ENCODE results near the gene COL6A2.
"Not testable (repeated sequence)": the region's sequence is repeated elsewhere in the genome, so short reads cannot be mapped to it uniquely, and the experiment has no call there.

The COL6A2 gene

GRCh38 chr21:46057111-46057709, 40.7 kb upstream of the COL6A2 start:
- peaks cover 8% of the 10 kb centered on the region for H3K9me3 Mint-ChIP-seq
- no peaks in the 10 kb centered on the region for H3K36me3 Mint-ChIP-seq (ENCODE audit: low read depth)
- peak; percentile 63 for DNase-seq
- H3K4me3 Mint-ChIP-seq = peak overlapping the region; percentile 58
- peak overlapping the region; percentile 77 for H3K27ac Mint-ChIP-seq
- peaks cover 64% of the 10 kb centered on the region for H3K4me1 Mint-ChIP-seq (ENCODE audit: low read depth)
- peaks cover 46% of the 10 kb centered on the region for H3K27me3 Mint-ChIP-seq

- Mint-ChIP-seq H3K27me3 (peaks cover 52% of the 10 kb centered on the region), H3K27ac (peak overlapping the region; percentile 77), H3K9me3 (peaks cover 8% of the 10 kb centered on the region), H3K36me3 (ENCODE audit: low read depth) (no peaks in the 10 kb centered on the region), H3K4me1 (ENCODE audit: low read depth) (peaks cover 59% of the 10 kb centered on the region), H3K4me3 (peak overlapping the region; percentile 58)
- no peak for DNase-seq
These were observed 40.1 kb upstream of the COL6A2 start for GRCh38 chr21:46057710-46058241.

- H3K27ac Mint-ChIP-seq = peak overlapping the region; percentile 39
- no peaks in the 10 kb centered on the region for H3K36me3 Mint-ChIP-seq (ENCODE audit: low read depth)
- peak; percentile 29 for DNase-seq
- H3K4me1 Mint-ChIP-seq (ENCODE audit: low read depth) = peaks cover 52% of the 10 kb centered on the region
- H3K27me3 Mint-ChIP-seq = peaks cover 60% of the 10 kb centered on the region
- no peak overlapping the region for H3K4me3 Mint-ChIP-seq
- H3K9me3 Mint-ChIP-seq = peaks cover 8% of the 10 kb centered on the region
These were observed 39.3 kb upstream of the COL6A2 start for GRCh38 chr21:46058431-46059145.

- peaks cover 8% of the 10 kb centered on the region for H3K9me3 Mint-ChIP-seq
- no peak overlapping the region for H3K4me3 Mint-ChIP-seq
- no peak overlapping the region for H3K27ac Mint-ChIP-seq
- H3K36me3 Mint-ChIP-seq (ENCODE audit: low read depth) = no peaks in the 10 kb centered on the region
- peaks cover 48% of the 10 kb centered on the region for H3K4me1 Mint-ChIP-seq (ENCODE audit: low read depth)
- H3K27me3 Mint-ChIP-seq = peaks cover 64% of the 10 kb centered on the region
- peak; percentile 12 for DNase-seq
These were observed 38.7 kb upstream of the COL6A2 start for GRCh38 chr21:46059195-46059594.

- H3K9me3 Mint-ChIP-seq; H3K27ac Mint-ChIP-seq; H3K36me3 Mint-ChIP-seq (ENCODE audit: low read depth); H3K4me3 Mint-ChIP-seq: not testable (repeated sequence)
- Mint-ChIP-seq H3K27me3 (peaks cover 68% of the 10 kb centered on the region), H3K4me1 (ENCODE audit: low read depth) (peaks cover 45% of the 10 kb centered on the region)
- peak; percentile 18 for DNase-seq
These were observed 38.0 kb upstream of the COL6A2 start for GRCh38 chr21:46059711-46060455.

- H3K27me3 Mint-ChIP-seq = peaks cover 76% of the 10 kb centered on the region
These were observed 37.3 kb upstream of the COL6A2 start for GRCh38 chr21:46060596-46061061.

GRCh38 chr21:46061063-46061462, 36.8 kb upstream of the COL6A2 start:
- Mint-ChIP-seq H3K4me1 (ENCODE audit: low read depth) (peaks cover 52% of the 10 kb centered on the region), H3K9me3 (peaks cover 8% of the 10 kb centered on the region), H3K36me3 (ENCODE audit: low read depth) (no peaks in the 10 kb centered on the region), H3K4me3 (no peak overlapping the region), H3K27ac (no peak overlapping the region), H3K27me3 (peaks cover 78% of the 10 kb centered on the region)
- DNase-seq = peak; percentile 21

More at GRCh38 chr21:46060596-46061061, 37.3 kb upstream of the COL6A2 start:
- Mint-ChIP-seq H3K4me1 (ENCODE audit: low read depth) (peaks cover 51% of the 10 kb centered on the region), H3K27ac (no peak overlapping the region), H3K9me3 (peaks cover 8% of the 10 kb centered on the region), H3K4me3 (no peak overlapping the region), H3K36me3 (ENCODE audit: low read depth) (no peaks in the 10 kb centered on the region)
- peak; percentile 36 for DNase-seq

GRCh38 chr21:46061518-46061917, 36.4 kb upstream of the COL6A2 start:
- H3K4me1 Mint-ChIP-seq (ENCODE audit: low read depth) = peaks cover 50% of the 10 kb centered on the region
- peaks cover 8% of the 10 kb centered on the region for H3K9me3 Mint-ChIP-seq
- DNase-seq = peak; percentile 5
- no peak overlapping the region for H3K4me3 Mint-ChIP-seq
- no peaks in the 10 kb centered on the region for H3K36me3 Mint-ChIP-seq (ENCODE audit: low read depth)
- peaks cover 78% of the 10 kb centered on the region for H3K27me3 Mint-ChIP-seq
- no peak overlapping the region for H3K27ac Mint-ChIP-seq

GRCh38 chr21:46061950-46062349, 36.0 kb upstream of the COL6A2 start:
- Mint-ChIP-seq H3K36me3 (ENCODE audit: low read depth) (no peaks in the 10 kb centered on the region), H3K4me3 (no peak overlapping the region), H3K4me1 (ENCODE audit: low read depth) (peaks cover 48% of the 10 kb centered on the region), H3K9me3 (peaks cover 8% of the 10 kb centered on the region), H3K27me3 (peaks cover 77% of the 10 kb centered on the region), H3K27ac (no peak overlapping the region)
- peak; percentile 21 for DNase-seq

- Mint-ChIP-seq H3K27ac (no peak overlapping the region), H3K36me3 (ENCODE audit: low read depth) (no peaks in the 10 kb centered on the region), H3K27me3 (peaks cover 70% of the 10 kb centered on the region), H3K4me3 (no peak overlapping the region), H3K9me3 (peaks cover 8% of the 10 kb centered on the region), H3K4me1 (ENCODE audit: low read depth) (peaks cover 41% of the 10 kb centered on the region)
- peak; percentile 8 for DNase-seq
These were observed 35.3 kb upstream of the COL6A2 start for GRCh38 chr21:46062471-46063211.

GRCh38 chr21:46063227-46063626, 34.7 kb upstream of the COL6A2 start:
- Mint-ChIP-seq H3K4me3 (no peak overlapping the region), H3K4me1 (ENCODE audit: low read depth) (peaks cover 36% of the 10 kb centered on the region), H3K9me3 (peaks cover 8% of the 10 kb centered on the region), H3K27me3 (peaks cover 64% of the 10 kb centered on the region), H3K27ac (no peak overlapping the region), H3K36me3 (ENCODE audit: low read depth) (no peaks in the 10 kb centered on the region)
- peak; percentile 6 for DNase-seq

- peaks cover 58% of the 10 kb centered on the region for H3K27me3 Mint-ChIP-seq
- no peak overlapping the region for H3K4me3 Mint-ChIP-seq
These were observed 33.9 kb upstream of the COL6A2 start for GRCh38 chr21:46063734-46064680.

GRCh38 chr21:46064870-46065214, 33.1 kb upstream of the COL6A2 start:
- Mint-ChIP-seq H3K9me3 (peaks cover 3% of the 10 kb centered on the region), H3K27ac (no peak overlapping the region), H3K27me3 (peaks cover 54% of the 10 kb centered on the region), H3K36me3 (ENCODE audit: low read depth) (no peaks in the 10 kb centered on the region), H3K4me3 (no peak overlapping the region), H3K4me1 (ENCODE audit: low read depth) (peaks cover 27% of the 10 kb centered on the region)
- peak; percentile 20 for DNase-seq

More at GRCh38 chr21:46063734-46064680, 33.9 kb upstream of the COL6A2 start:
- peak; percentile 22 for DNase-seq
- Mint-ChIP-seq H3K9me3 (peaks cover 3% of the 10 kb centered on the region), H3K36me3 (ENCODE audit: low read depth) (no peaks in the 10 kb centered on the region), H3K27ac (no peak overlapping the region), H3K4me1 (ENCODE audit: low read depth) (peaks cover 30% of the 10 kb centered on the region)

All from activated T-cell treated with anti-CD3 and anti-CD28 coated beads, Interleukin-2, amount 50 U/mL, for 24 hours (primary cell).